ENCODE results near the gene VEPH1.

Gene VEPH1

GRCh38 chr3:157297328-157297915 is 205.8 kb downstream of the VEPH1 start:
- no peak for DNase-seq

GRCh38 chr3:157294953-157295352 is 208.3 kb downstream of the VEPH1 start:
- DNase-seq: peak in 1 of 2 experiments; percentile 31

GRCh38 chr3:157294491-157294890 is 208.7 kb downstream of the VEPH1 start:
- no peak for DNase-seq

- DNase-seq: no peak
Measured at GRCh38 chr3:157290766-157291165, 212.4 kb downstream of the VEPH1 start.

GRCh38 chr3:157285966-157286365 is 217.2 kb downstream of the VEPH1 start:
- no peak for DNase-seq

GRCh38 chr3:157285141-157285540 is 218.1 kb downstream of the VEPH1 start:
- DNase-seq: peak; percentile 82 to 89

GRCh38 chr3:157284688-157285087 is 218.5 kb downstream of the VEPH1 start:
- DNase-seq: no peak

GRCh38 chr3:157282261-157283191 is 220.7 kb downstream of the VEPH1 start:
- no peak for DNase-seq

GRCh38 chr3:157280786-157281185 is 222.4 kb downstream of the VEPH1 start:
- peak in 1 of 2 experiments; percentile 53 for DNase-seq

- peak; percentile 17 to 61 for DNase-seq
Measured at GRCh38 chr3:157280354-157280753, 222.9 kb downstream of the VEPH1 start.

GRCh38 chr3:157279237-157279636 is 224.0 kb downstream of the VEPH1 start:
- DNase-seq: no peak

- no peak for DNase-seq
Measured at GRCh38 chr3:157276801-157277200, 226.4 kb downstream of the VEPH1 start.

- no peak for DNase-seq
Measured at GRCh38 chr3:157275832-157276231, 227.4 kb downstream of the VEPH1 start.

GRCh38 chr3:157274644-157275137 is 228.5 kb downstream of the VEPH1 start:
- no peak for DNase-seq

- DNase-seq: peak; percentile 72 to 89
Measured at GRCh38 chr3:157271283-157271882, 231.8 kb downstream of the VEPH1 start.

GRCh38 chr3:157268026-157268425 is 235.2 kb downstream of the VEPH1 start:
- no peak for DNase-seq

GRCh38 chr3:157265931-157266330 is 237.3 kb downstream of the VEPH1 start:
- no peak for DNase-seq

- DNase-seq: no peak
Measured at GRCh38 chr3:157263027-157263426, 240.2 kb downstream of the VEPH1 start.

- DNase-seq: no peak
Measured at GRCh38 chr3:157261000-157261399, 242.2 kb downstream of the VEPH1 start.

GRCh38 chr3:157259825-157260224 is 243.4 kb downstream of the VEPH1 start:
- DNase-seq: no peak

GRCh38 chr3:157257101-157257500 is 246.1 kb downstream of the VEPH1 start:
- DNase-seq: no peak

- DNase-seq: no peak
Measured at GRCh38 chr3:157255797-157256196, 247.4 kb downstream of the VEPH1 start.

- DNase-seq: no peak
Measured at GRCh38 chr3:157251685-157252084, 251.5 kb downstream of the VEPH1 start.

GRCh38 chr3:157249606-157250005 is 253.6 kb downstream of the VEPH1 start:
- DNase-seq: no peak

All from NCI-H524 (cell line).